Measurements from ENCODE around the gene GPATCH4. TPM values are rescaled to one million over a fixed set of nuclear protein-coding genes. Genes with fewer than 3 reads are reported as not detected.
A peak's percentile ranks its signal among the peaks of the same experiment; 100 is the strongest.

The GPATCH4 gene
- total and polyA plus RNA-seq, 4 donors, result 7.6 to 23.6 (median 16.3) TPM

DNA sequence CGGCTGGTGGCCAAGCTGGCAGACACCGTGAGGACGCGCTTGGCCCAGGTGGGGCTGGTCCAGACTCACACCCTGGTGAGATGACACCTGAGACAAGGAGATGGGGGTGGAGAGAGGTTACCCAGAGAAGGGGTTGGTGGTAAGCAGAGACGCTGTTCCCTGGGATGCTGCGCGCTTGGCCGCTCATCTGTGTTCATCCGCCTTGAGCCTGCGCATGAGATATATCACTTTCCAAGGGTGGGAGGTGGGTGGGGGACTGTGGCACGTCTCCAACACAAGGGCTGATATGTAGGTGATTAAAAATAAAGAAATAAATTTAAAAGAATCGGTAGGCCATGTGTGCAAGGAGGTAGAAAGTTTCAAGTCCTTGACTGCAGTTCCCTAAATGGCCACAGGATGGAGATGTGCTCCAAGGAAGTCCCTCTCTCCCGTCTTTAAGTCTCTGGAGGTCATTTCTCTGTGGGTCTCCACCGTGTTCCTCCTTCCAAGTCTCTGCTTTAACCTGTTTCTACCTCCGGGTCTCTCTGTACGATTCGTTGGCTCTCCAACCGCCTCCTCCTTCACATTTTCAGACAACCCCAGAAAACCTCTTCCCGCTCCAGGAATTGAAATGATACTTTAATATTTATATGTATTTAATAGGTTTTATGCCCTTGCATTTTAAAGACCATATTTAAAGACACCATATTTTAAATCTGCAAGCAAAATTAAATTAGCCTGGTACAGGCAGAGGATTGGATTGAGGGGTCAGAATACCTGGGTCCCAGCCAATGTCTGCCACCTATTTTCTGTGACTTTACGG, 17.3 kb downstream of the GPATCH4 start:
- peak in 1 of 2 donors; percentile 6 for TF ChIP-seq HNF4A (conservative IDR thresholded peaks at IDR 0.05)
- TF ChIP-seq, protein P1, sequence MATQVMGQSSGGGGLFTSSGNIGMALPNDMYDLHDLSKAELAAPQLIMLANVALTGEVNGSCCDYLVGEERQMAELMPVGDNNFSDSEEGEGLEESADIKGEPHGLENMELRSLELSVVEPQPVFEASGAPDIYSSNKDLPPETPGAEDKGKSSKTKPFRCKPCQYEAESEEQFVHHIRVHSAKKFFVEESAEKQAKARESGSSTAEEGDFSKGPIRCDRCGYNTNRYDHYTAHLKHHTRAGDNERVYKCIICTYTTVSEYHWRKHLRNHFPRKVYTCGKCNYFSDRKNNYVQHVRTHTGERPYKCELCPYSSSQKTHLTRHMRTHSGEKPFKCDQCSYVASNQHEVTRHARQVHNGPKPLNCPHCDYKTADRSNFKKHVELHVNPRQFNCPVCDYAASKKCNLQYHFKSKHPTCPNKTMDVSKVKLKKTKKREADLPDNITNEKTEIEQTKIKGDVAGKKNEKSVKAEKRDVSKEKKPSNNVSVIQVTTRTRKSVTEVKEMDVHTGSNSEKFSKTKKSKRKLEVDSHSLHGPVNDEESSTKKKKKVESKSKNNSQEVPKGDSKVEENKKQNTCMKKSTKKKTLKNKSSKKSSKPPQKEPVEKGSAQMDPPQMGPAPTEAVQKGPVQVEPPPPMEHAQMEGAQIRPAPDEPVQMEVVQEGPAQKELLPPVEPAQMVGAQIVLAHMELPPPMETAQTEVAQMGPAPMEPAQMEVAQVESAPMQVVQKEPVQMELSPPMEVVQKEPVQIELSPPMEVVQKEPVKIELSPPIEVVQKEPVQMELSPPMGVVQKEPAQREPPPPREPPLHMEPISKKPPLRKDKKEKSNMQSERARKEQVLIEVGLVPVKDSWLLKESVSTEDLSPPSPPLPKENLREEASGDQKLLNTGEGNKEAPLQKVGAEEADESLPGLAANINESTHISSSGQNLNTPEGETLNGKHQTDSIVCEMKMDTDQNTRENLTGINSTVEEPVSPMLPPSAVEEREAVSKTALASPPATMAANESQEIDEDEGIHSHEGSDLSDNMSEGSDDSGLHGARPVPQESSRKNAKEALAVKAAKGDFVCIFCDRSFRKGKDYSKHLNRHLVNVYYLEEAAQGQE (IDR thresholded peaks at IDR 0.05), result no peak
- no peak for TF ChIP-seq SP1 (IDR thresholded peaks at IDR 0.05)
- peak; percentile 86 to 91 for TF ChIP-seq RAD21 (IDR thresholded peaks at IDR 0.05)
- TF ChIP-seq, protein P2, sequence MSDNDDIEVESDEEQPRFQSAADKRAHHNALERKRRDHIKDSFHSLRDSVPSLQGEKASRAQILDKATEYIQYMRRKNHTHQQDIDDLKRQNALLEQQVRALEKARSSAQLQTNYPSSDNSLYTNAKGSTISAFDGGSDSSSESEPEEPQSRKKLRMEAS (IDR thresholded peaks at IDR 0.05), result no peak
- TF ChIP-seq, protein P3, sequence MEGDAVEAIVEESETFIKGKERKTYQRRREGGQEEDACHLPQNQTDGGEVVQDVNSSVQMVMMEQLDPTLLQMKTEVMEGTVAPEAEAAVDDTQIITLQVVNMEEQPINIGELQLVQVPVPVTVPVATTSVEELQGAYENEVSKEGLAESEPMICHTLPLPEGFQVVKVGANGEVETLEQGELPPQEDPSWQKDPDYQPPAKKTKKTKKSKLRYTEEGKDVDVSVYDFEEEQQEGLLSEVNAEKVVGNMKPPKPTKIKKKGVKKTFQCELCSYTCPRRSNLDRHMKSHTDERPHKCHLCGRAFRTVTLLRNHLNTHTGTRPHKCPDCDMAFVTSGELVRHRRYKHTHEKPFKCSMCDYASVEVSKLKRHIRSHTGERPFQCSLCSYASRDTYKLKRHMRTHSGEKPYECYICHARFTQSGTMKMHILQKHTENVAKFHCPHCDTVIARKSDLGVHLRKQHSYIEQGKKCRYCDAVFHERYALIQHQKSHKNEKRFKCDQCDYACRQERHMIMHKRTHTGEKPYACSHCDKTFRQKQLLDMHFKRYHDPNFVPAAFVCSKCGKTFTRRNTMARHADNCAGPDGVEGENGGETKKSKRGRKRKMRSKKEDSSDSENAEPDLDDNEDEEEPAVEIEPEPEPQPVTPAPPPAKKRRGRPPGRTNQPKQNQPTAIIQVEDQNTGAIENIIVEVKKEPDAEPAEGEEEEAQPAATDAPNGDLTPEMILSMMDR (IDR thresholded peaks at IDR 0.05; ENCODE audit: low read depth, low read length, missing input control), result peak; percentile 92
- no peak for TF ChIP-seq GABPA (IDR thresholded peaks at IDR 0.05 in 1 of 2, conservative IDR thresholded peaks at IDR 0.05 in 1 of 2)
- Histone ChIP-seq H3K4me1 (ENCODE audit: control insufficient read depth in 4 of 4, insufficient read depth in 4 of 4, low read length in 3 of 4) (no peaks in the 10 kb centered on the region), H3K9me3 (ENCODE audit: control insufficient read depth in 4 of 4, low read length in 3 of 4) (no peaks in the 10 kb centered on the region), H3K27ac (ENCODE audit: low read depth in 1 of 2, low read length in 2 of 2) (no peak overlapping the region), H3K9ac (ENCODE audit: low read depth in 1 of 2, low read length in 2 of 2) (no peak overlapping the region), H3K36me3 (ENCODE audit: control insufficient read depth in 4 of 4, insufficient read depth in 3 of 4, low read depth in 1 of 4, low read length in 3 of 4) (no peaks in the 10 kb centered on the region), H3K27me3 (ENCODE audit: control insufficient read depth in 4 of 4, insufficient read depth in 4 of 4, low read length in 3 of 4) (peaks cover 0 to 2% (median 0%) of the 10 kb centered on the region in 4 donors), H3K4me3 (ENCODE audit: low read depth in 1 of 3, low read length in 3 of 3) (no peak overlapping the region)
- peak; percentile 73 for DNase-seq (ENCODE audit: low spot score)
- WGBS, result 56% methylated on average over 20 of the region's 20 CpGs

DNA sequence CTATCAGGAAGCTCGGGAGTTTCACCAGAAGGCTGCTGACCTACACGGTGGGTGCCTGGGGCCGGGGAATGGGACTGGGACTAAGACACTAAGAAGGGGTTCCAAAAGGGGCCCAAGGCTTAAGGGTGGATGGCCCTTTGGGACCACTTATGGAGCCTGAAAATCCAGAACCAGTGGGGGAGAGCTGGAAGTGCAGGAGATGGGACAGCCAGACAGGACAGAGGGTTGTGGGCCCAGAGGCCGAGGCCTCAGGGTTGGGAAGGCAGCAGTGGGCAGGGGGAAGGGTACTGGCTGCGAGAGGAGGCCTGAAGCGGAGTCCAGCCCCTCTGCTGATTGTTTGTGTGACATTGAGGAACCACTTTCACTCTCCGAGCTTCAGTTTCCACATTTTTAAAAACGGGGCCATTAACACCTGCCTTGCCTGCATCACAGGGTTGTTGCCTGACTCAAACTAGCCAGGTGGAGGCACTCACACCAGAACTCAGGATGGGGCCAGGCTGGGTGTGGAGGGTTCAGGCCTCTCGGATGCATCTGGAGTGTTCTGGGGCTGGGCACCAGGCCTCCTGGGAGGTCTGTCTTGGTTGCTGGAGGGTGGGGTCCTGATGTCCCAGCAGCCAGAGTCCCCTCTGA, 18.8 kb downstream of the GPATCH4 start:
- no peak overlapping the region for H3K4me3 ChIP-seq (ENCODE audit: low read depth in 1 of 3, low read length in 3 of 3)
- H3K9ac ChIP-seq (ENCODE audit: low read depth in 1 of 2, low read length in 2 of 2), result no peak overlapping the region
- no peaks in the 10 kb centered on the region for H3K36me3 ChIP-seq (ENCODE audit: control insufficient read depth in 4 of 4, insufficient read depth in 3 of 4, low read depth in 1 of 4, low read length in 3 of 4)
- H3K4me1 ChIP-seq (ENCODE audit: control insufficient read depth in 4 of 4, insufficient read depth in 4 of 4, low read length in 3 of 4), result no peaks in the 10 kb centered on the region
- H3K27me3 ChIP-seq (ENCODE audit: control insufficient read depth in 4 of 4, insufficient read depth in 4 of 4, low read length in 3 of 4), result peaks cover 0 to 2% (median 0%) of the 10 kb centered on the region in 4 donors
- WGBS, result 79% methylated on average over 9 of the region's 9 CpGs
- no peak overlapping the region for H3K27ac ChIP-seq (ENCODE audit: low read depth in 1 of 2, low read length in 2 of 2)
- no peak for DNase-seq (ENCODE audit: low spot score)
- no peaks in the 10 kb centered on the region for H3K9me3 ChIP-seq (ENCODE audit: control insufficient read depth in 4 of 4, low read length in 3 of 4)
- TF ChIP-seq HNF4A (conservative IDR thresholded peaks at IDR 0.05) (no peak), FOXA1 (IDR thresholded peaks at IDR 0.05) (no peak), HNF4G (IDR thresholded peaks at IDR 0.05) (no peak), EGR1 (IDR thresholded peaks at IDR 0.05; ENCODE audit: low read depth in 2 of 2) (no peak), SP1 (IDR thresholded peaks at IDR 0.05) (no peak), GABPA (IDR thresholded peaks at IDR 0.05 in 1 of 2, conservative IDR thresholded peaks at IDR 0.05 in 1 of 2) (no peak), RAD21 (IDR thresholded peaks at IDR 0.05) (no peak), YY1 (IDR thresholded peaks at IDR 0.05) (no peak), NR2F2 (IDR thresholded peaks at IDR 0.05) (no peak)
- TF ChIP-seq, protein P3 (IDR thresholded peaks at IDR 0.05; ENCODE audit: low read depth, low read length, missing input control), result no peak
- TF ChIP-seq, protein P4, sequence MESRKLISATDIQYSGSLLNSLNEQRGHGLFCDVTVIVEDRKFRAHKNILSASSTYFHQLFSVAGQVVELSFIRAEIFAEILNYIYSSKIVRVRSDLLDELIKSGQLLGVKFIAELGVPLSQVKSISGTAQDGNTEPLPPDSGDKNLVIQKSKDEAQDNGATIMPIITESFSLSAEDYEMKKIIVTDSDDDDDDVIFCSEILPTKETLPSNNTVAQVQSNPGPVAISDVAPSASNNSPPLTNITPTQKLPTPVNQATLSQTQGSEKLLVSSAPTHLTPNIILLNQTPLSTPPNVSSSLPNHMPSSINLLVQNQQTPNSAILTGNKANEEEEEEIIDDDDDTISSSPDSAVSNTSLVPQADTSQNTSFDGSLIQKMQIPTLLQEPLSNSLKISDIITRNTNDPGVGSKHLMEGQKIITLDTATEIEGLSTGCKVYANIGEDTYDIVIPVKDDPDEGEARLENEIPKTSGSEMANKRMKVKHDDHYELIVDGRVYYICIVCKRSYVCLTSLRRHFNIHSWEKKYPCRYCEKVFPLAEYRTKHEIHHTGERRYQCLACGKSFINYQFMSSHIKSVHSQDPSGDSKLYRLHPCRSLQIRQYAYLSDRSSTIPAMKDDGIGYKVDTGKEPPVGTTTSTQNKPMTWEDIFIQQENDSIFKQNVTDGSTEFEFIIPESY (IDR thresholded peaks at IDR 0.05), result no peak
- TF ChIP-seq, protein P1 (IDR thresholded peaks at IDR 0.05), result no peak
- TF ChIP-seq, protein P5, sequence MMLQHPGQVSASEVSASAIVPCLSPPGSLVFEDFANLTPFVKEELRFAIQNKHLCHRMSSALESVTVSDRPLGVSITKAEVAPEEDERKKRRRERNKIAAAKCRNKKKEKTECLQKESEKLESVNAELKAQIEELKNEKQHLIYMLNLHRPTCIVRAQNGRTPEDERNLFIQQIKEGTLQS (IDR thresholded peaks at IDR 0.05), result no peak

All from liver (tissue), 9 donors.